ENCODE measurements around the gene ZBTB47. TPM values are rescaled to one million over a fixed set of nuclear protein-coding genes. Genes with fewer than 3 reads are reported as not detected.

The ZBTB47 gene
- total and polyA plus RNA-seq, 2 experiments from 2014 or later, result 0.48 to 2.8 TPM

- Histone ChIP-seq H3K27ac (ENCODE audit: low read depth) (no peak overlapping the region), H3F3A (replicated peaks; ENCODE audit: low read depth) (no peaks in the 10 kb centered on the region), H4K20me1 (replicated peaks; ENCODE audit: insufficient read depth) (no peaks in the 10 kb centered on the region), H3K4me3 (no peak overlapping the region), H3K4me1 (ENCODE audit: insufficient read depth) (no peaks in the 10 kb centered on the region), H3K9me2 (ENCODE audit: insufficient read depth) (no peaks in the 10 kb centered on the region), H3K79me2 (replicated peaks; ENCODE audit: insufficient read depth) (no peaks in the 10 kb centered on the region), H3K4me2 (no peak overlapping the region), H3K36me3 (ENCODE audit: insufficient read depth) (no peaks in the 10 kb centered on the region), H2AFZ (no peak overlapping the region), H3K27me3 (ENCODE audit: insufficient read depth) (no peaks in the 10 kb centered on the region)
- H3K27me3 Mint-ChIP-seq (ENCODE audit: insufficient read depth, low read depth, poor library complexity), result peaks cover 17% of the 10 kb centered on the region
- no peak overlapping the region for H3K4me3 Mint-ChIP-seq
- H3K27ac Mint-ChIP-seq, result no peak overlapping the region
- H3K9me3 Mint-ChIP-seq, result no peaks in the 10 kb centered on the region
- no peaks in the 10 kb centered on the region for H3K36me3 Mint-ChIP-seq (ENCODE audit: low read depth)
- DNase-seq (ENCODE audit: low spot score) (no peak), ATAC-seq (no peak)
- TF ChIP-seq, protein P1, sequence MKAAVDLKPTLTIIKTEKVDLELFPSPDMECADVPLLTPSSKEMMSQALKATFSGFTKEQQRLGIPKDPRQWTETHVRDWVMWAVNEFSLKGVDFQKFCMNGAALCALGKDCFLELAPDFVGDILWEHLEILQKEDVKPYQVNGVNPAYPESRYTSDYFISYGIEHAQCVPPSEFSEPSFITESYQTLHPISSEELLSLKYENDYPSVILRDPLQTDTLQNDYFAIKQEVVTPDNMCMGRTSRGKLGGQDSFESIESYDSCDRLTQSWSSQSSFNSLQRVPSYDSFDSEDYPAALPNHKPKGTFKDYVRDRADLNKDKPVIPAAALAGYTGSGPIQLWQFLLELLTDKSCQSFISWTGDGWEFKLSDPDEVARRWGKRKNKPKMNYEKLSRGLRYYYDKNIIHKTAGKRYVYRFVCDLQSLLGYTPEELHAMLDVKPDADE (IDR thresholded peaks at IDR 0.05), result no peak
- TF ChIP-seq STAT1 (IDR thresholded peaks at IDR 0.05; ENCODE audit: unreplicated experiment) (no peak), POLR2AphosphoS5 (IDR thresholded peaks at IDR 0.05; ENCODE audit: low read depth) (no peak), CTCF (conservative IDR thresholded peaks at IDR 0.05; ENCODE audit: low read depth in 2 of 2) (no peak), ZNF114 (CRISPR knock-in tag; IDR thresholded peaks at IDR 0.05) (no peak), REST (IDR thresholded peaks at IDR 0.05; ENCODE audit: unreplicated experiment) (no peak), NANOG (IDR thresholded peaks at IDR 0.05; ENCODE audit: borderline replicate concordance) (no peak), JUNB (IDR thresholded peaks at IDR 0.05; ENCODE audit: unreplicated experiment) (no peak), EZH2 (IDR thresholded peaks at IDR 0.05; ENCODE audit: low read depth, unreplicated experiment) (no peak)
- H3K4me1 Mint-ChIP-seq, result peaks cover 19% of the 10 kb centered on the region
Observed at GRCh38 chr3:42688016-42688415, 34.5 kb downstream of the ZBTB47 start.
